Activated CD4-positive, alpha-beta T cell treated with anti-CD3 and anti-CD28 coated beads for 36 hours (primary cell): Measurements from ENCODE around the gene TMOD4. TPM values are rescaled to one million over a fixed set of nuclear protein-coding genes. Genes with fewer than 3 reads are reported as not detected.

Experiments used
- ATAC-seq: fragments of 200-7000 bp; cut with Tn5 transposase; one replicate; pipeline ENCODE4 v1.10.0; 2021; ENCODE audit warnings: mild to moderate bottlenecking, moderate library complexity
- CTCF ChIA-PET: fragments of 350-600 bp; sonication (Branson Sonifier 250); formaldehyde crosslinking; loops from one replicate; lab custom pipeline; 2021; ENCODE audit warnings: antibody characterized with exemption; lab: Charles Lee
- POLR2A ChIA-PET: fragments of 350-600 bp; sonication (Branson Sonifier 250); formaldehyde crosslinking; loops from one replicate; lab custom pipeline; 2021; ENCODE audit warnings: antibody characterized with exemption, inconsistent platforms; lab: Charles Lee
- DNase-seq: peaks from one replicate; pipeline ENCODE4 v3.0.0-alpha.2; 2020
- H3K27ac Mint-ChIP-seq: one replicate; pipeline ENCODE4 v1.8.0; 2021; ENCODE audit warnings: mixed read lengths
- H3K27me3 Mint-ChIP-seq: one replicate; pipeline ENCODE4 v1.8.0; 2021; ENCODE audit warnings: mixed read lengths
- H3K36me3 Mint-ChIP-seq: one replicate; pipeline ENCODE4 v1.8.0; 2021; ENCODE audit warnings: low read depth, mixed read lengths
- H3K4me1 Mint-ChIP-seq: one replicate; pipeline ENCODE4 v1.8.0; 2021; ENCODE audit warnings: mixed read lengths
- H3K4me3 Mint-ChIP-seq: one replicate; pipeline ENCODE4 v1.8.0; 2021; ENCODE audit warnings: mild to moderate bottlenecking, moderate library complexity, mixed read lengths
- H3K9me3 Mint-ChIP-seq: one replicate; pipeline ENCODE4 v1.8.0; 2021; ENCODE audit warnings: low read depth, mixed read lengths
- intact Hi-C, 2 experiments: fragments of 100-400 bp; cut with DNase I in 1 of 2; cut with micrococcal nuclease in 1 of 2; formaldehyde crosslinking; loops; one replicate each; pipeline versions ENCODE4 v1.14.2 to v1.15.1; 2022 to 2024; cut with DNase I, micrococcal nuclease
- total RNA-seq, 2 experiments: library from RNA; stranded (reverse); gene quantifications; one replicate each; pipeline ENCODE4 v1.2.3, GENCODE V29; 2021

TMOD4 gene
- total RNA-seq, 2 experiments from 2014 or later, result 0.69 to 2.3 TPM

DNA sequence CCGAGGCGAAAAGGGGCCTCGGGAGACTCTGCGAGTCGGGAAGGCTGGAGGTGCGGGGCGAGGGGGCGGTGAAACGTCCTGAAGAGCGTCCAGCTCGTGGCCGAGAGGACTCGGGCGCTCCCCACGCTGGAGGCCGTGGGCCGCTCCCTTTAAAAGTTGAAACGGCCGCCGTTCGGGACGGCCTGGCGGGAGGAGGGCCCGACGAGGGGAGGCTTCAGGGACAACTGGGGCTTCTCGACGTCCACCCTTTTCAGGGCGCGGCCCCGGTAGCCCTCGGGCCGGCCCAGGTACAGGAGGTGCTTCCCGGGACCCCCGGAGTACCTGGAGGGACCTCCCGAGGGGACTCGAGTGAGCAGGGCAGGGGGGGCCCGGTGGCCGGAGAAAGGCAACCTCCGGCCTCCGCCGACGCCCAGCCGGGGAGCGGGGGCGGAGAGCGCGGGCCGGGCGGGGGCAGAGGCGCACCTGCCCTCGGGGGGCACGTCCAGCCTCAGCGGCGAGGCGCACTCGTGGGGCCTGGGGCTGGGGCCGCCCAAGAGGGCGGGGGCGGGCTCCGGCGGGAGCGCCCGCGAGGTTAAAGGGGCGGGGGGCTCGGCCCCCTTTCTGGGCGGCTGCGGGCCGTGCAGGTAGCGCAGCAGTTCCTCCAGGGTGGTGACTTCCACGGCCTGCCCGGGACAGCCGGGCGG lies 43.3 kb downstream of the TMOD4 start:
- H3K9me3 Mint-ChIP-seq, result no peaks in the 10 kb centered on the region
- ATAC-seq (no peak), DNase-seq (no peak)
- intact Hi-C loops, result no loop called here
- peaks cover 14% of the 10 kb centered on the region for H3K4me1 Mint-ChIP-seq
- POLR2A ChIA-PET, result no interaction called here
- H3K4me3 Mint-ChIP-seq, result peak overlapping the region; percentile 68
- no peaks in the 10 kb centered on the region for H3K36me3 Mint-ChIP-seq
- no peaks in the 10 kb centered on the region for H3K27me3 Mint-ChIP-seq
- CTCF ChIA-PET, result interaction anchor here (0.7 kb wide), 1 partner anchor 215 kb away, joined by 5 read pairs; no protein-coding TSS in a partner anchor
- no peak overlapping the region for H3K27ac Mint-ChIP-seq

DNA sequence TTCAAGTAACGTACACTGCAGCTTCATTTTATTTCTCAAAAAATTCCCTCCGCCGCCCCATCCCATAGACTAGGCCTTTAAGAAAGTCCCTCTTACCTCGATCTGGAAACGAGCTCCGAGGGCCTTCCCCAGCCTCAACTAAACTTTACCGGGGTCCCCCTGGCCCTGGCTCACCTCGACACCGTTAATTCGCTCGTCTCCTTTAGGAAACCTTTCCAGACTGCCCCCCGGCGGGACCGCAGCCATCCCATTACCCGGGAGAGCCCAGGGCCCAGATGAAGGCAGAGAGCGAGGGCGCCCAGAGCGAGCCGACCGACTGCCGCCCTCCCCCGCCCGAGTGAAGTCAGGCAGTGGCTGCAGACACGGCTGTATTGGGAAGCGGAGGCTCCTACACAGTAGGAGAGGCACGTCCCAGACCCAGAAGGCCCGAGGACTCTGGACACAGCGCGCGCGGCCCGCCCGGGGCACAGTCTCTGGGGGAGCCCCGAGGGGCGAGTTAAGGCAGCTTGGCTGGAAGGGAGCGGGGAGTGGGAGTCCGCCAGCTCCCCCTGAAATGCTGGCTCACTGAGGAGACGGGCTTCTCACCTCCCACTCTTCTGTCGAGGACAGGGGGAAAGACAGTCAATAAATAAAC lies 44.0 kb downstream of the TMOD4 start:
- ChIA-PET POLR2A (interaction anchor here (0.5 to 1.6 kb wide), 12 partner anchors 10 to 440 kb away, joined by 3 to 7 read pairs (median 4); partner anchors contain the start of genes PSMD4, TNFAIP8L2 and VPS72), CTCF (interaction anchor here (0.6 to 2.5 kb wide), 21 partner anchors 10 to 714 kb away, joined by 3 to 17 read pairs (median 3); partner anchors contain the start of genes C1orf56, MINDY1 and TNFAIP8L2)
- Mint-ChIP-seq H3K9me3 (no peaks in the 10 kb centered on the region), H3K27me3 (no peaks in the 10 kb centered on the region), H3K4me3 (peak overlapping the region; percentile 68), H3K27ac (peak overlapping the region; percentile 64), H3K4me1 (peaks cover 14% of the 10 kb centered on the region), H3K36me3 (no peaks in the 10 kb centered on the region)
- intact Hi-C loops, result loop anchor here in 1 of 2 experiments (1.0 kb wide), 2 partner anchors 14 to 24 kb away; partner anchors contain the start of genes SEMA6C and TNFAIP8L2
- ATAC-seq, result no peak
- DNase-seq, result peak; percentile 16

DNA sequence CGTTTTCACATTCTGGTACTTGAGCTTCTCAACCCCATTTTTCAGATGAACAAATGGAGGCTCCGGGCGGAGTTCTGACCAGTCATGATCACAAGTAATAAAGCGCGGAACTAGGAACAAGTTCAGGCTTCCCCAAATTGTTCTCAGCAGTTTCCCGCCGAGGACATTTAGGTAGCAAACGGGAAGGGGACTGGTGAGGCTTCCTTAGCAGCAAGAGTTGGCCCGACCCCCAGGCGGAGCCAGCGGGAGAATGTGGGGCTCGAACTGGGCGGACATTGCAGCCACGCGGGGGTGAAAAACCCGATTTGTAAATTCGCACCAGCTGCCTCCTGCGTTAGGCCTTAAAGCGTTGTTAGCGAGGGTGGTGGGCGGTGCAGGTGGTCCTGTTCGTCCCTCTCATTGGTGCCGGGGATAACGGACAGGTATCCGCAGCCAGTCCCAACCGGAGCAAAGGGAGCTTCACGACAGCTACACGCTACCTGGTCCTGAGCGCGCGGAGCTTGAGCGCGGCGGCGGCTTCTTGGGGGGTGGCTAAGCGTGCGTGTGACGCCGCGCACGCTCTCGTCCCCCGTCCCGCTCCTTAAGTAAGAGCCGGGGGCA lies 44.7 kb downstream of the TMOD4 start:
- ATAC-seq, result peak; percentile 100
- ChIA-PET POLR2A (interaction anchor here (0.5 to 1.6 kb wide), 12 partner anchors 11 to 439 kb away, joined by 3 to 7 read pairs (median 4); partner anchors contain the start of genes PSMD4, TNFAIP8L2 and VPS72), CTCF (interaction anchor here (0.6 to 2.5 kb wide), 21 partner anchors 9 to 715 kb away, joined by 3 to 17 read pairs (median 3); partner anchors contain the start of genes C1orf56, MINDY1 and TNFAIP8L2)
- DNase-seq, result peak; percentile 93
- Mint-ChIP-seq H3K4me3 (peak overlapping the region; percentile 68), H3K9me3 (no peaks in the 10 kb centered on the region), H3K27me3 (no peaks in the 10 kb centered on the region), H3K27ac (peak overlapping the region; percentile 76), H3K36me3 (no peaks in the 10 kb centered on the region), H3K4me1 (peaks cover 14% of the 10 kb centered on the region)
- intact Hi-C loops, result loop anchor here in 1 of 2 experiments (1.0 kb wide), 2 partner anchors 15 to 25 kb away; partner anchors contain the start of genes SEMA6C and TNFAIP8L2

GRCh38 chr1:151128800-151129199 lies 47.0 kb downstream of the TMOD4 start:
- ChIA-PET POLR2A (no interaction called here), CTCF (interaction anchor here (0.8 kb wide), 1 partner anchor 53 kb away, joined by 3 read pairs; no protein-coding TSS in a partner anchor)
- DNase-seq, result no peak
- no peak overlapping the region for H3K27ac Mint-ChIP-seq
- H3K4me3 Mint-ChIP-seq, result no peak overlapping the region
- ATAC-seq, result no peak
- no peaks in the 10 kb centered on the region for H3K9me3 Mint-ChIP-seq
- H3K4me1 Mint-ChIP-seq, result peaks cover 16% of the 10 kb centered on the region
- intact Hi-C loops, result no loop called here
- H3K27me3 Mint-ChIP-seq, result no peaks in the 10 kb centered on the region
- no peaks in the 10 kb centered on the region for H3K36me3 Mint-ChIP-seq

- Mint-ChIP-seq H3K9me3 (no peaks in the 10 kb centered on the region), H3K4me1 (peaks cover 2% of the 10 kb centered on the region), H3K4me3 (no peak overlapping the region), H3K27ac (no peak overlapping the region), H3K27me3 (no peaks in the 10 kb centered on the region), H3K36me3 (peaks cover 2% of the 10 kb centered on the region)
- ATAC-seq (no peak), DNase-seq (no peak)
- CTCF ChIA-PET, result interaction anchor here (1.2 kb wide), 1 partner anchor 23 kb away, joined by 3 read pairs; no protein-coding TSS in a partner anchor
- intact Hi-C loops, result no loop called here
- POLR2A ChIA-PET, result no interaction called here
These were observed 50.9 kb downstream of the TMOD4 start for GRCh38 chr1:151124763-151125403.

Other genes with a start within 250 kb of the TMOD4 start
- gene SETDB1, start 249.6 kb downstream of the TMOD4 start, total RNA-seq, result 10 to 100 TPM; 48.8 to 52.7 TPM
- gene CERS2, start 201.1 kb downstream of the TMOD4 start, total RNA-seq, result 100 to 1,000 TPM; 134 to 151 TPM
- under 1 TPM; 0.27 to 0.28 TPM for gene ANXA9, start 193.7 kb downstream of the TMOD4 start, total RNA-seq
- 10 to 100 TPM; 16.2 to 20.3 TPM for gene MINDY1, start 169.1 kb downstream of the TMOD4 start, total RNA-seq
- gene PRUNE1, start 167.5 kb downstream of the TMOD4 start, total RNA-seq, result 10 to 100 TPM; 13.6 to 18.6 TPM
- gene BNIPL, start 139.4 kb downstream of the TMOD4 start, total RNA-seq, result 1 to 10 TPM in 1 of 2 experiments, under 1 TPM in 1; 0.98 to 1.6 TPM
- gene C1orf56, start 128.2 kb downstream of the TMOD4 start, total RNA-seq, result 1 to 10 TPM; 1.3 to 1.5 TPM
- gene CDC42SE1, start 116.4 kb downstream of the TMOD4 start, total RNA-seq, result 100 to 1,000 TPM in 1 of 2 experiments, 10 to 100 TPM in 1; 95.4 to 101 TPM
- gene MLLT11, start 115.6 kb downstream of the TMOD4 start, total RNA-seq, result 1 to 10 TPM; 3.3 to 4.4 TPM
- 10 to 100 TPM; 16.6 to 19.2 TPM for gene GABPB2, start 105.2 kb downstream of the TMOD4 start, total RNA-seq
- gene SEMA6C, start 29.4 kb downstream of the TMOD4 start, total RNA-seq, result 1 to 10 TPM; 3.2 to 3.5 TPM
- 10 to 100 TPM; 18.4 to 19.2 TPM for gene TNFAIP8L2, start 19.3 kb downstream of the TMOD4 start, total RNA-seq
- 1 to 10 TPM; 4.3 to 5.1 TPM for gene LYSMD1, start 10.1 kb downstream of the TMOD4 start, total RNA-seq
- gene SCNM1, start 9.8 kb downstream of the TMOD4 start, total RNA-seq, result 10 to 100 TPM; 64.3 to 90.8 TPM
- 10 to 100 TPM; 77.1 to 77.8 TPM for gene VPS72, start 14.2 kb upstream of the TMOD4 start, total RNA-seq
- 10 to 100 TPM; 74.5 to 85.1 TPM for gene PIP5K1A, start 22.6 kb upstream of the TMOD4 start, total RNA-seq
- 100 to 1,000 TPM; 187 to 243 TPM for gene PSMD4, start 78.8 kb upstream of the TMOD4 start, total RNA-seq
- 10 to 100 TPM; 27.2 to 30.1 TPM for gene ZNF687, start 106.3 kb upstream of the TMOD4 start, total RNA-seq
- gene PI4KB, start 151.4 kb upstream of the TMOD4 start, total RNA-seq, result 10 to 100 TPM; 53.0 to 54.5 TPM
- 10 to 100 TPM; 47.6 to 50.4 TPM for gene RFX5, start 171.3 kb upstream of the TMOD4 start, total RNA-seq
- not detected for gene SELENBP1, start 196.7 kb upstream of the TMOD4 start, total RNA-seq
- gene PSMB4, start 223.6 kb upstream of the TMOD4 start, total RNA-seq, result 100 to 1,000 TPM; 315 to 351 TPM